Measurements from ENCODE around the gene PSENEN. TPM values are rescaled to one million over a fixed set of nuclear protein-coding genes. Genes with fewer than 3 reads are reported as not detected.

The PSENEN gene
- total RNA-seq, 2 donors from 2014 or later: 39.9 to 65.2 TPM

DNA sequence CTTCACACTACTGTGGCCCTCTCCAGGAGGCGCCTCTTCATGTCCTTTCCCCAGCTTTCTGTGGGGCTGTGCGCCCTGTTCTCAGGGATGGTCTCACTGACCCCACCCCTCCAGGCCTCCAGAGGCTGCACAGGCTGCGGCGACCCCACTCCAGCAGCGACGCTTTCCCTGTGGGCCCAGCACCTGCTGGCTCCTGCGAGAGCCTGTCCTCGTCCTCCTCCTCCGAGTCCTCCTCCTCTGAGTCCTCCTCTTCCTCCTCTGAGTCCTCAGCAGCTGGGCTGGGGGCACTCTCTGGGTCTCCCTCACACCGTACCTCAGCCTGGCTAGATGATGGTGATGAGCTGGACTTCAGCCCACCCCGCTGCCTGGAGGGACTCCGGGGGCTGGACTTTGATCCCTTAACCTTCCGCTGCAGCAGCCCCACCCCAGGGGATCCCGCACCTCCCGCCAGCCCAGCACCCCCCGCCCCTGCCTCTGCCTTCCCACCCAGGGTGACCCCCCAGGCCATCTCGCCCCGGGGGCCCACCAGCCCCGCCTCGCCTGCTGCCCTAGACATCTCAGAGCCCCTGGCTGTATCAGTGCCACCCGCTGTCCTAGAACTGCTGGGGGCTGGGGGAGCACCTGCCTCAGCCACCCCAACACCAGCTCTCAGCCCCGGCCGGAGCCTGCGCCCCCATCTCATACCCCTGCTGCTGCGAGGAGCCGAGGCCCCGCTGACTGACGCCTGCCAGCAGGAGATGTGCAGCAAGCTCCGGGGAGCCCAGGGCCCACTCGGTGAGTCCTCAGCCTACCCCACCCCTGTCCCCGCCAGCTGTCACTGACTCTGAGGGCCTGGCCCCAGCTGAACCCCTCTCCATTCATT is 41.1 kb downstream of the PSENEN start:
- no peaks in the 10 kb centered on the region for H3K4me1 ChIP-seq (replicated peaks)
- H3K27me3 ChIP-seq (replicated peaks; ENCODE audit: insufficient read depth): no peaks in the 10 kb centered on the region
- no peak for TF ChIP-seq POLR2AphosphoS5 (IDR thresholded peaks at IDR 0.05)
- TF ChIP-seq, protein P1, sequence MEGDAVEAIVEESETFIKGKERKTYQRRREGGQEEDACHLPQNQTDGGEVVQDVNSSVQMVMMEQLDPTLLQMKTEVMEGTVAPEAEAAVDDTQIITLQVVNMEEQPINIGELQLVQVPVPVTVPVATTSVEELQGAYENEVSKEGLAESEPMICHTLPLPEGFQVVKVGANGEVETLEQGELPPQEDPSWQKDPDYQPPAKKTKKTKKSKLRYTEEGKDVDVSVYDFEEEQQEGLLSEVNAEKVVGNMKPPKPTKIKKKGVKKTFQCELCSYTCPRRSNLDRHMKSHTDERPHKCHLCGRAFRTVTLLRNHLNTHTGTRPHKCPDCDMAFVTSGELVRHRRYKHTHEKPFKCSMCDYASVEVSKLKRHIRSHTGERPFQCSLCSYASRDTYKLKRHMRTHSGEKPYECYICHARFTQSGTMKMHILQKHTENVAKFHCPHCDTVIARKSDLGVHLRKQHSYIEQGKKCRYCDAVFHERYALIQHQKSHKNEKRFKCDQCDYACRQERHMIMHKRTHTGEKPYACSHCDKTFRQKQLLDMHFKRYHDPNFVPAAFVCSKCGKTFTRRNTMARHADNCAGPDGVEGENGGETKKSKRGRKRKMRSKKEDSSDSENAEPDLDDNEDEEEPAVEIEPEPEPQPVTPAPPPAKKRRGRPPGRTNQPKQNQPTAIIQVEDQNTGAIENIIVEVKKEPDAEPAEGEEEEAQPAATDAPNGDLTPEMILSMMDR (IDR thresholded peaks at IDR 0.05): no peak
- no peak for TF ChIP-seq POLR2A (IDR thresholded peaks at IDR 0.05)
- intact Hi-C loops (cut with DNase I): no loop called here
- H3K9me3 ChIP-seq: no peaks in the 10 kb centered on the region
- no peaks in the 10 kb centered on the region for H3K36me3 ChIP-seq
- no peak for DNase-seq (ENCODE audit: low spot score)
- no peak overlapping the region for H3K27ac ChIP-seq
- no peak overlapping the region for H3K4me3 ChIP-seq
- WGBS: 92% methylated on average over 31 of the region's 31 CpGs

DNA sequence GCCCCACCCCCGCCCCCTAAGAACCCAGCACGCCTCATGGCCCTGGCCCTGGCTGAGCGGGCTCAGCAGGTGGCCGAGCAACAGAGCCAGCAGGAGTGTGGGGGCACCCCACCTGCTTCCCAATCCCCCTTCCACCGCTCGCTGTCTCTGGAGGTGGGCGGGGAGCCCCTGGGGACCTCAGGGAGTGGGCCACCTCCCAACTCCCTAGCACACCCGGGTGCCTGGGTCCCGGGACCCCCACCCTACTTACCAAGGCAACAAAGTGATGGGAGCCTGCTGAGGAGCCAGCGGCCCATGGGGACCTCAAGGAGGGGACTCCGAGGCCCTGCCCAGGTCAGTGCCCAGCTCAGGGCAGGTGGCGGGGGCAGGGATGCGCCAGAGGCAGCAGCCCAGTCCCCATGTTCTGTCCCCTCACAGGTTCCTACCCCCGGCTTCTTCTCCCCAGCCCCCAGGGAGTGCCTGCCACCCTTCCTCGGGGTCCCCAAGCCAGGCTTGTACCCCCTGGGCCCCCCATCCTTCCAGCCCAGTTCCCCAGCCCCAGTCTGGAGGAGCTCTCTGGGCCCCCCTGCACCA is 41.9 kb downstream of the PSENEN start:
- DNase-seq (ENCODE audit: low spot score): no peak
- H3K36me3 ChIP-seq: no peaks in the 10 kb centered on the region
- intact Hi-C loops (cut with DNase I): no loop called here
- H3K4me3 ChIP-seq: no peak overlapping the region
- H3K27ac ChIP-seq: no peak overlapping the region
- TF ChIP-seq POLR2A (IDR thresholded peaks at IDR 0.05): no peak
- no peak for TF ChIP-seq POLR2AphosphoS5 (IDR thresholded peaks at IDR 0.05)
- TF ChIP-seq, protein P1 (IDR thresholded peaks at IDR 0.05): no peak
- no peaks in the 10 kb centered on the region for H3K27me3 ChIP-seq (replicated peaks; ENCODE audit: insufficient read depth)
- 95% methylated on average over 13 of the region's 15 CpGs for WGBS
- no peaks in the 10 kb centered on the region for H3K4me1 ChIP-seq (replicated peaks)
- H3K9me3 ChIP-seq: no peaks in the 10 kb centered on the region

DNA sequence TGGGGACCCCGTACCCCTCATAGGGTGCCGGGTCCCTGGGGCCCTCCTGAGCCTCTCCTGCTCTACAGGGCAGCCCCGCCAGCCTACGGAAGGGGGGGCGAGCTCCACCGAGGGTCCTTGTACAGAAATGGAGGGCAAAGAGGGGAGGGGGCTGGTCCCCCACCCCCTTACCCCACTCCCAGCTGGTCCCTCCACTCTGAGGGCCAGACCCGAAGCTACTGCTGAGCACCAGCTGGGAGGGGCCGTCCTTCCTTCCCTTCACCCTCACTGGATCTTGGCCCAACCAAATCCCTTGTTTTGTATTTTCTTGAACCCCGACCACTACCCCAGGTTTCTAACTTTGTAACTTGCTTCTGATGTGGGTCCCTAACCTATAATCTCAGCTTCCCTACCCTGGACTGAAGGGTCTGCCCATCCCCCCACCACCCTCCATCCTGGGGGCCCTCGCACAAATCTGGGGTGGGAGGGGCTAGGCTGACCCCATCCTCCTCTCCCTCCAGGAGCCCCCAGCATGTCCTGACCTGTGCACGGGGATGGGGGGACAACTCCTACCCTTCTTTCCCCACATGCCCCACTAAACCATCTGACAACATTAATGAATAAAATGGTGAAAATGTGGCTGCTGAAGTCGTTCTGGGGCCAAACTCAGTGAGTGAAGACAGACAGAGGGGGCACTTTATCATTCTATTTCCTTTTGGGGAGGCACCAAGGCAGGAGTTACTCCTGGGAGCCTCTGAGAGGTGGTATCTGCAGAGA is 42.9 kb downstream of the PSENEN start:
- 79% methylated on average over 12 of the region's 12 CpGs for WGBS
- no peak overlapping the region for H3K27ac ChIP-seq
- intact Hi-C loops (cut with DNase I): no loop called here

DNA sequence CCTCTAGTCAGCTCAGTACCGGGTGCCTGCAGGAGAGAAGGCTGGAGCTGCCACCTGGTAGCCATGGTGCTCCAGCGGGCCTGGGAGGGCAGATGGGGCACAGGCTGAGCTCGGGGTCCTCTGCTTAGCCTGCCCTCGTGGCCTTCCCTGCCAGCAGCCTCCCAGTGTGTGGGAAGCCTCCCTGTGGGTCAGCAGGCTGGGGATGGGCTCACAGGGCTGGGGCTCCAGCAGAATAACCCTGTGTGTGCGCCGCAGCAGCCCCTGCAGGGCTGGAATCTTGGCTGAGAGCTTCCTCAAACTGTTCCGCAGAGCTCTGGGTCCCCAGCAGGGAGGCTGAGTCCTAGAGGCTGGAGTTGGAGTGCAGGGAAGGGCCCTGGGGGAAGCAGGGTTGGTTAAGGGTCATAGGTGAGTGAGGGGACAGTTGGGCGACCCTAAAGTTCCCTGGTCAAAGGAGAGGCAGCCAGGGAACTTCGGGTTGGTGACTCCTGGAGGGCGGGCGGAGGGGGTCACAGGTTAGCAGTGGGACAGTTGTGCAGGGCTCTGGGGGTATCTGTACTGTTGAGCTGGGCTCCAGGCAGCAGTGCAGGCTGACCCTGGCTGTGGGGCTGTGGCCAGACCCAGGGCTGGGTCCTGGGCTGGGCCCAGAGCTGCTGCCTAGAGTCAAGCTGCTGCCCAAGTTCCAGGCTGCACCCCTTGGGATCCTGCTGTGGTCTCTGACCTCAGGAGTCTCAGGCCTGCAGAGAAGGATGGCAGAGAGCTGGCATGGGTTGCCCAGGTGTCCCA is 43.9 kb downstream of the PSENEN start:
- no peak for DNase-seq (ENCODE audit: low spot score)
- intact Hi-C loops (cut with DNase I): no loop called here
- Histone ChIP-seq H3K27ac (no peak overlapping the region), H3K4me3 (no peak overlapping the region), H3K36me3 (no peaks in the 10 kb centered on the region), H3K9me3 (no peaks in the 10 kb centered on the region), H3K27me3 (replicated peaks; ENCODE audit: insufficient read depth) (no peaks in the 10 kb centered on the region), H3K4me1 (replicated peaks) (no peaks in the 10 kb centered on the region)
- 83% methylated on average over 11 of the region's 11 CpGs for WGBS
- TF ChIP-seq POLR2A (IDR thresholded peaks at IDR 0.05) (no peak), POLR2AphosphoS5 (IDR thresholded peaks at IDR 0.05) (no peak)
- TF ChIP-seq, protein P1 (IDR thresholded peaks at IDR 0.05): no peak

More for the DNA sequence above, 42.9 kb downstream of the PSENEN start:
- no peaks in the 10 kb centered on the region for H3K4me1 ChIP-seq (replicated peaks)
- no peak for DNase-seq (ENCODE audit: low spot score)
- no peaks in the 10 kb centered on the region for H3K27me3 ChIP-seq (replicated peaks; ENCODE audit: insufficient read depth)
- no peaks in the 10 kb centered on the region for H3K9me3 ChIP-seq
- TF ChIP-seq POLR2A (IDR thresholded peaks at IDR 0.05) (no peak), POLR2AphosphoS5 (IDR thresholded peaks at IDR 0.05) (no peak)
- TF ChIP-seq, protein P1 (IDR thresholded peaks at IDR 0.05): no peak
- H3K36me3 ChIP-seq: no peaks in the 10 kb centered on the region
- H3K4me3 ChIP-seq: no peak overlapping the region
